Keratinocyte (primary cell): Measurements from ENCODE around the gene CD2. TPM values are rescaled to one million over a fixed set of nuclear protein-coding genes. Genes with fewer than 3 reads are reported as not detected.

Experiments used
- DNase-seq: peaks from one replicate; pipeline ENCODE4 v3.0.0-alpha.2; 2011; ENCODE audit warnings: low read depth, missing footprints, low spot score
- FAIRE-seq: peaks from 2 replicates; lab custom pipeline; 2011; peaks lifted over from hg19 to GRCh38; lab: Jason Lieb, UNC
- H2AFZ ChIP-seq: 2 replicates; pipeline ENCODE4 v1.6.0; 2012; ENCODE audit warnings: low read length, control low read depth, inconsistent platforms; ENCODE audit not compliant: control insufficient read depth
- H3K27ac ChIP-seq: 2 replicates; pipeline ENCODE4 v1.5.1; 2011; ENCODE audit warnings: low read length; ENCODE audit not compliant: control insufficient read depth, insufficient read depth
- H3K27me3 ChIP-seq: 3 replicates; pipeline ENCODE4 v1.6.0; 2011; ENCODE audit warnings: low read length; ENCODE audit not compliant: control insufficient read depth, insufficient read depth; ENCODE audit errors: extremely low read depth
- H3K36me3 ChIP-seq, 2 experiments: 2 replicates in 1 of 2; 3 replicates in 1 of 2; pipeline ENCODE4 v1.5.1; 2011; ENCODE audit warnings: low read length in 2 of 2, mild to moderate bottlenecking in 1 of 2; ENCODE audit not compliant: control insufficient read depth in 2 of 2, insufficient read depth in 2 of 2; ENCODE audit errors: extremely low read depth in 1 of 2
- H3K4me1 ChIP-seq: 3 replicates; pipeline ENCODE4 v1.5.1; 2011; ENCODE audit warnings: low read length; ENCODE audit not compliant: control insufficient read depth, insufficient read depth; ENCODE audit errors: extremely low read depth
- H3K4me2 ChIP-seq: 3 replicates; pipeline ENCODE4 v1.6.0; 2011; ENCODE audit warnings: low read depth, low read length; ENCODE audit not compliant: control insufficient read depth, insufficient read depth; ENCODE audit errors: extremely low read depth
- H3K4me3 ChIP-seq, 3 experiments: fragments of 200-600 bp in 1 of 3; sonication (generic) in 1 of 3; 2 replicates in 2 of 3; 3 replicates in 1 of 3; pipeline ENCODE4 v1.5.1; 2011 to 2016; ENCODE audit warnings: low read length in 3 of 3, mild to moderate bottlenecking in 3 of 3, control low read depth in 2 of 3, inconsistent platforms in 1 of 3, low read depth in 1 of 3, mixed read lengths in 1 of 3, mixed run types in 1 of 3, moderate library complexity in 1 of 3; ENCODE audit not compliant: control insufficient read depth in 2 of 3, insufficient read depth in 2 of 3; ENCODE audit errors: extremely low read depth in 1 of 3
- H3K79me2 ChIP-seq: 2 replicates; pipeline ENCODE4 v1.6.0; 2012; ENCODE audit warnings: low read length; ENCODE audit not compliant: control insufficient read depth, insufficient read depth
- H3K9ac ChIP-seq: 3 replicates; pipeline ENCODE4 v1.6.0; 2011; ENCODE audit warnings: low read length; ENCODE audit not compliant: control insufficient read depth, insufficient read depth; ENCODE audit errors: extremely low read depth
- H3K9me1 ChIP-seq: 3 replicates; pipeline ENCODE4 v1.6.0; 2011; ENCODE audit warnings: low read length; ENCODE audit not compliant: control insufficient read depth, insufficient read depth; ENCODE audit errors: extremely low read depth
- H3K9me3 ChIP-seq: 2 replicates; pipeline ENCODE4 v1.5.1; 2012; ENCODE audit warnings: low read depth, low read length; ENCODE audit not compliant: control insufficient read depth
- H4K20me1 ChIP-seq: 3 replicates; pipeline ENCODE4 v1.6.0; 2011; ENCODE audit warnings: low read length; ENCODE audit not compliant: control insufficient read depth, insufficient read depth; ENCODE audit errors: extremely low read depth
- CTCF ChIP-seq, 3 experiments: IDR thresholded peaks in 1 of 3; conservative IDR thresholded peaks in 1 of 3; optimal IDR thresholded peaks in 1 of 3; 2 replicates in 2 of 3; 3 replicates in 1 of 3; pipeline versions ENCODE3 to v1.5.1; 2011; ENCODE audit warnings: low read length in 3 of 3, mild to moderate bottlenecking in 3 of 3, moderate library complexity in 2 of 3, control low read depth in 1 of 3, inconsistent platforms in 1 of 3; ENCODE audit not compliant: insufficient read depth in 2 of 3; ENCODE audit errors: extremely low read depth in 1 of 3
- EZH2 ChIP-seq: IDR thresholded peaks from one replicate; pipeline ENCODE4 v1.6.1; 2012; ENCODE audit warnings: inconsistent platforms, mild to moderate bottlenecking, low read length, moderate library complexity
- dilution Hi-C: fragments of 300-500 bp; cut with MboI; formaldehyde crosslinking; loops from one replicate; pipeline ENCODE4 v1.7.0; 2020; ENCODE audit warnings: low sequenced_read_pairs; ENCODE audit not compliant: extremely low pct_ligation_motif_present
- polyA plus RNA-seq, 5 experiments: library from polyadenylated mRNA; depleted of rRNA in 3 of 5; stranded (reverse) in 3 of 5; stranded (forward) in 1 of 5; unstranded in 1 of 5; fragments of >200 nt; gene quantifications; 1 replicate in 1 of 5; 2 replicates in 3 of 5; 3 replicates in 1 of 5; pipeline versions ENCODE4 v1.2.1 to v1.2.3, GENCODE V29; 2011 to 2012; ENCODE audit warnings: missing spikeins in 2 of 5, low read depth in 1 of 5, low replicate concordance in 1 of 5

The CD2 gene
- polyA plus RNA-seq, 1 donor (not counting 4 experiments of a cell fraction or from before 2014, with no cell fraction given) = not detected

- FAIRE-seq (peak; percentile 34), DNase-seq (no peak)
- no peaks in the 10 kb centered on the region for H3K79me2 ChIP-seq
- no peaks in the 10 kb centered on the region for H3K27me3 ChIP-seq
- H3K36me3 ChIP-seq = no peaks in the 10 kb centered on the region
- no peak overlapping the region for H3K4me3 ChIP-seq
- H3K9me1 ChIP-seq = no peaks in the 10 kb centered on the region
- no peak overlapping the region for H3K27ac ChIP-seq
- H3K9ac ChIP-seq = no peak overlapping the region
- H3K4me2 ChIP-seq = no peak overlapping the region
- dilution Hi-C loops = no loop called here
- H3K4me1 ChIP-seq = peaks cover 5% of the 10 kb centered on the region
- peak overlapping the region; percentile 67 for H2AFZ ChIP-seq
- TF ChIP-seq EZH2 (no peak), CTCF (optimal IDR thresholded peaks at IDR 0.05 in 1 of 3, IDR thresholded peaks at IDR 0.05 in 1 of 3, conservative IDR thresholded peaks at IDR 0.05 in 1 of 3; ENCODE audit: extremely low read depth in 1 of 3, insufficient read depth in 2 of 3, low read length in 3 of 3) (no peak)
- H3K9me3 ChIP-seq = no peaks in the 10 kb centered on the region
- no peaks in the 10 kb centered on the region for H4K20me1 ChIP-seq
These were observed 42.9 kb upstream of the CD2 start for GRCh38 chr1:116711263-116711840.

DNA sequence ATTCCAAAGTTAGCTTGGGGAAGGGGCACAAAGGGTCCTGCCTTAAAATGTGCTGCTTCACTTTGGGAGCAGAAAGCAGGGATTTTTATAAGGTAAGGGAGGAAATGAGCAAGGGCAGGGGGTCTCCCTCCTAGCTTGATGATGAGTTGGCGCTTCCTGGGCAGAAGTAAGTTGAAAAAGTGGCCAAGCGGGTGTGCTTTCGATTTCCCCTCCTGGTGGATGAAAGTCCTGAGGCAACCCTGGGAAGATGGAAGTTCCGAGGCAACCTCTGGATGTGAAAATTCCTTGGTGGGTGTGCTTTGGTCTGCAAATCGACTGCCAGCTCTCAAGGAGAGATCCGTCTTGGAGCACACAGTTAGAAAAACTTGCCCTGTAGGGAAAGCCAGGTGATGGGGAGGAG, 41.7 kb upstream of the CD2 start:
- TF ChIP-seq CTCF (optimal IDR thresholded peaks at IDR 0.05 in 1 of 3, IDR thresholded peaks at IDR 0.05 in 1 of 3, conservative IDR thresholded peaks at IDR 0.05 in 1 of 3; ENCODE audit: extremely low read depth in 1 of 3, insufficient read depth in 2 of 3, low read length in 3 of 3) (no peak), EZH2 (no peak)
- Histone ChIP-seq H3K36me3 (no peaks in the 10 kb centered on the region), H3K9ac (no peak overlapping the region), H3K27me3 (no peaks in the 10 kb centered on the region), H4K20me1 (no peaks in the 10 kb centered on the region), H3K9me3 (no peaks in the 10 kb centered on the region), H2AFZ (no peak overlapping the region), H3K4me1 (peaks cover 5% of the 10 kb centered on the region), H3K79me2 (no peaks in the 10 kb centered on the region), H3K4me2 (no peak overlapping the region), H3K4me3 (no peak overlapping the region), H3K27ac (no peak overlapping the region), H3K9me1 (no peaks in the 10 kb centered on the region)
- FAIRE-seq (no peak), DNase-seq (no peak)
- dilution Hi-C loops = no loop called here
